ENCODE data around the gene PALMD. TPM values are rescaled to one million over a fixed set of nuclear protein-coding genes. Genes with fewer than 3 reads are reported as not detected.

PALMD gene
- total RNA-seq, 1 experiment from 2014 or later = not detected

DNA sequence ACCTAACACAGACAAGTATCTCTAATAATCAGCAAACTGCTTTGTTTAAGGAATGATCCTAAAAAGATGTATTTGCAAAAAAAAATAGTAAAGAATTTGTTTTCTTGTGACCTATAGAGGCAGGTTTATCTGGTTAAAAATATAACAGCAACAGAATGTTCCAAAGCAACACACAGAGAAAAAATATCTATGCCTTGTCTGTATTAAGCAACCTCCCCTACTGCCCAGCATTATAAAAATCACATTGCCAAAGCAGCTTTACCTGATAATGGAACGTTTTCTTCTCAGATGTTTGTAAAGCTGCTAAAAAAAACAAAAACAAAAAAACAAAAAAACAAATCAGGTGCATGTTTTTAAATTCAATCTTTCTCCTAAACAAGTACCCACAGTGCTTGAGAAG is 24.7 kb downstream of the PALMD start:
- no peak overlapping the region for H3K56ac ChIP-seq (ENCODE audit: insufficient read length, low read depth, low read length)
- no peak overlapping the region for H3K27ac Mint-ChIP-seq
- H3K4me1 ChIP-seq (ENCODE audit: insufficient read depth, low read length) = no peaks in the 10 kb centered on the region
- no peak overlapping the region for H3K27ac ChIP-seq (ENCODE audit: insufficient read length, low read depth, low read length)
- H3K27me3 Mint-ChIP-seq (ENCODE audit: low read depth) = no peaks in the 10 kb centered on the region
- H3K4ac ChIP-seq (ENCODE audit: low read depth, low read length) = no peak overlapping the region
- no peak overlapping the region for H3K18ac ChIP-seq (ENCODE audit: insufficient read length, low read depth, low read length)
- no peak overlapping the region for H3K4me2 ChIP-seq (ENCODE audit: insufficient read depth, insufficient read length, low read length)
- H4K20me1 ChIP-seq (ENCODE audit: control insufficient read depth, insufficient read depth, insufficient read length) = no peaks in the 10 kb centered on the region
- H3K4me3 Mint-ChIP-seq = no peak overlapping the region
- H3K23ac ChIP-seq (ENCODE audit: insufficient read length, low read depth, low read length) = no peak overlapping the region
- DNase-seq = no peak
- H3K27me3 ChIP-seq (ENCODE audit: insufficient read depth, low read length) = no peaks in the 10 kb centered on the region
- H3K9ac ChIP-seq (ENCODE audit: extremely low read depth, insufficient read length, low read length) = no peak overlapping the region
- H3K79me2 ChIP-seq (ENCODE audit: insufficient read depth, low read length) = no peaks in the 10 kb centered on the region
- H3T11ph ChIP-seq (ENCODE audit: low read length) = no peak overlapping the region
- no peak overlapping the region for H2AFZ ChIP-seq (ENCODE audit: low read length)
- H3K23me2 ChIP-seq (ENCODE audit: insufficient read length, low read depth, low read length, poor library complexity, severe bottlenecking) = no peaks in the 10 kb centered on the region
- H3K36me3 Mint-ChIP-seq (ENCODE audit: insufficient read depth in 1 of 3, low read depth in 3 of 3) = no peaks in the 10 kb centered on the region
- H4K5ac ChIP-seq (ENCODE audit: insufficient read length, low read depth, low read length) = no peak overlapping the region
- no peaks in the 10 kb centered on the region for H3K79me1 ChIP-seq (ENCODE audit: insufficient read depth, low read depth, low read length, poor library complexity, severe bottlenecking)
- no peak overlapping the region for H2BK20ac ChIP-seq (ENCODE audit: low read depth, low read length, poor library complexity, severe bottlenecking)
- WGBS (ENCODE audit: extremely low coverage, insufficient read length, low lambda C conversion rate) = no CpG with 5 or more reads among the region's 1 CpG
- H4K8ac ChIP-seq (replicated peaks; ENCODE audit: insufficient read length, low read depth, low read length) = no peak overlapping the region
- H2BK5ac ChIP-seq (ENCODE audit: insufficient read length, low read length) = no peak overlapping the region
- no peak overlapping the region for H2AK5ac ChIP-seq (ENCODE audit: insufficient read length, low read length)
- no peak overlapping the region for H4K91ac ChIP-seq (ENCODE audit: insufficient read length, low read depth, low read length)
- no peaks in the 10 kb centered on the region for H3K9me3 Mint-ChIP-seq
- H3K4me1 Mint-ChIP-seq = peaks cover 5 to 7% of the 10 kb centered on the region in 2 experiments; a peak in 3 of 4 replicates
- H3K14ac ChIP-seq (ENCODE audit: insufficient read depth, low read length) = no peak overlapping the region
- no peaks in the 10 kb centered on the region for H3K9me3 ChIP-seq (ENCODE audit: control insufficient read depth, low read depth, low read length)
- no peak overlapping the region for H2BK120ac ChIP-seq (ENCODE audit: low read depth, low read length, poor library complexity, severe bottlenecking)
- H2BK12ac ChIP-seq (ENCODE audit: insufficient read length, low read depth, low read length) = no peak overlapping the region
- H2BK15ac ChIP-seq (ENCODE audit: low read depth, low read length) = no peak overlapping the region
- TF ChIP-seq, protein P1, sequence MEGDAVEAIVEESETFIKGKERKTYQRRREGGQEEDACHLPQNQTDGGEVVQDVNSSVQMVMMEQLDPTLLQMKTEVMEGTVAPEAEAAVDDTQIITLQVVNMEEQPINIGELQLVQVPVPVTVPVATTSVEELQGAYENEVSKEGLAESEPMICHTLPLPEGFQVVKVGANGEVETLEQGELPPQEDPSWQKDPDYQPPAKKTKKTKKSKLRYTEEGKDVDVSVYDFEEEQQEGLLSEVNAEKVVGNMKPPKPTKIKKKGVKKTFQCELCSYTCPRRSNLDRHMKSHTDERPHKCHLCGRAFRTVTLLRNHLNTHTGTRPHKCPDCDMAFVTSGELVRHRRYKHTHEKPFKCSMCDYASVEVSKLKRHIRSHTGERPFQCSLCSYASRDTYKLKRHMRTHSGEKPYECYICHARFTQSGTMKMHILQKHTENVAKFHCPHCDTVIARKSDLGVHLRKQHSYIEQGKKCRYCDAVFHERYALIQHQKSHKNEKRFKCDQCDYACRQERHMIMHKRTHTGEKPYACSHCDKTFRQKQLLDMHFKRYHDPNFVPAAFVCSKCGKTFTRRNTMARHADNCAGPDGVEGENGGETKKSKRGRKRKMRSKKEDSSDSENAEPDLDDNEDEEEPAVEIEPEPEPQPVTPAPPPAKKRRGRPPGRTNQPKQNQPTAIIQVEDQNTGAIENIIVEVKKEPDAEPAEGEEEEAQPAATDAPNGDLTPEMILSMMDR (conservative IDR thresholded peaks at IDR 0.05) = no peak

All from H9 (cell line).